Left ventricle myocardium inferior (tissue), 1 donor: ENCODE measurements around the gene CNTNAP2. TPM values are rescaled to one million over a fixed set of nuclear protein-coding genes. Genes with fewer than 3 reads are reported as not detected.
"Not testable (repeated sequence)": the region's sequence is repeated elsewhere in the genome, so short reads cannot be mapped to it uniquely, and the experiment has no call there.

Source experiments
- DNase-seq: peaks from one replicate; pipeline ENCODE4 v3.0.0-alpha.2; 2020
- H3K27ac ChIP-seq: fragments of 200-600 bp; replicated peaks from 2 replicates; pipeline ENCODE4 v1.8.0; 2021
- H3K27me3 ChIP-seq: fragments of 200-600 bp; 2 replicates; pipeline ENCODE4 v1.8.0; 2021; ENCODE audit warnings: low read depth
- H3K36me3 ChIP-seq: fragments of 200-600 bp; 2 replicates; pipeline ENCODE4 v1.8.0; 2021
- H3K4me1 ChIP-seq: fragments of 200-600 bp; 2 replicates; pipeline ENCODE4 v1.8.0; 2021
- H3K4me3 ChIP-seq: fragments of 200-600 bp; 2 replicates; pipeline ENCODE4 v1.8.0; 2021; ENCODE audit warnings: mild to moderate bottlenecking, moderate library complexity
- H3K9me3 ChIP-seq: fragments of 200-600 bp; replicated peaks from 2 replicates; pipeline ENCODE4 v1.8.0; 2021
- intact Hi-C: fragments of 100-400 bp; cut with micrococcal nuclease; formaldehyde crosslinking; loops from one replicate; pipeline ENCODE4 v1.11.0; 2022
- total RNA-seq: library from RNA; stranded (reverse); fragmentation: NEBNext Ultra II Directional; extraction: Animal tissue kit (Norgen Biotek cat#: 25700); gene quantifications from one replicate; pipeline ENCODE4 v1.2.1, GENCODE V29; 2021
- TF ChIP-seq, protein P1 (sequence below): fragments of 200-600 bp; IDR thresholded peaks from 2 replicates; pipeline ENCODE4 v1.8.0; 2021; ENCODE audit warnings: antibody characterized with exemption, mild to moderate bottlenecking, borderline replicate concordance
- donor health status: DM: no; HTN: yes; CAD: no; lungs with severe emphysema.

The CNTNAP2 gene
- total RNA-seq, 1 donor from 2014 or later: 0.99 TPM

DNA sequence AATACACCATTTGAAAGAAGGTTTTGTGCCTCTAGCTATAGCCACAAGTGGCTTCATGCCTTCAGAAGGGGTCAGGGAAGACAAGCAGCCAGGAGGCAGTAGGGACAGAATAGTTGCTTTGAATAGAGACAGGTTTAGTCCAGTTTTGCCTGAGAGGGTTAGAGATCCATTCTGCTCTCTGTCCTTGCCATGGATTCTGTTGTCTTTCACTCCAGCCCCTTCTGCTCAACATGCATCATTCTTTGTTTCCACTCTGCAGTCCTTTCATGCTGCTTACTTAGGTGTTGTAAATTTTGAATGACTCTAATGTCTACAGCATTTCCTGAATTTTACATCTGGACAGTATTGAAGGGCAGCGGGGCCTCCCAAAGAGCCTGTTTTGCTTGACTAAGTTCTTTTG lies 60.3 kb downstream of the CNTNAP2 start:
- H3K27ac ChIP-seq: no peak overlapping the region
- H3K9me3 ChIP-seq: no peaks in the 10 kb centered on the region
- no peaks in the 10 kb centered on the region for H3K36me3 ChIP-seq
- DNase-seq: no peak
- H3K27me3 ChIP-seq: no peaks in the 10 kb centered on the region
- no peaks in the 10 kb centered on the region for H3K4me1 ChIP-seq
- TF ChIP-seq, protein P1, sequence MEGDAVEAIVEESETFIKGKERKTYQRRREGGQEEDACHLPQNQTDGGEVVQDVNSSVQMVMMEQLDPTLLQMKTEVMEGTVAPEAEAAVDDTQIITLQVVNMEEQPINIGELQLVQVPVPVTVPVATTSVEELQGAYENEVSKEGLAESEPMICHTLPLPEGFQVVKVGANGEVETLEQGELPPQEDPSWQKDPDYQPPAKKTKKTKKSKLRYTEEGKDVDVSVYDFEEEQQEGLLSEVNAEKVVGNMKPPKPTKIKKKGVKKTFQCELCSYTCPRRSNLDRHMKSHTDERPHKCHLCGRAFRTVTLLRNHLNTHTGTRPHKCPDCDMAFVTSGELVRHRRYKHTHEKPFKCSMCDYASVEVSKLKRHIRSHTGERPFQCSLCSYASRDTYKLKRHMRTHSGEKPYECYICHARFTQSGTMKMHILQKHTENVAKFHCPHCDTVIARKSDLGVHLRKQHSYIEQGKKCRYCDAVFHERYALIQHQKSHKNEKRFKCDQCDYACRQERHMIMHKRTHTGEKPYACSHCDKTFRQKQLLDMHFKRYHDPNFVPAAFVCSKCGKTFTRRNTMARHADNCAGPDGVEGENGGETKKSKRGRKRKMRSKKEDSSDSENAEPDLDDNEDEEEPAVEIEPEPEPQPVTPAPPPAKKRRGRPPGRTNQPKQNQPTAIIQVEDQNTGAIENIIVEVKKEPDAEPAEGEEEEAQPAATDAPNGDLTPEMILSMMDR: no peak
- H3K4me3 ChIP-seq: no peak overlapping the region
- intact Hi-C loops: no loop called here

DNA sequence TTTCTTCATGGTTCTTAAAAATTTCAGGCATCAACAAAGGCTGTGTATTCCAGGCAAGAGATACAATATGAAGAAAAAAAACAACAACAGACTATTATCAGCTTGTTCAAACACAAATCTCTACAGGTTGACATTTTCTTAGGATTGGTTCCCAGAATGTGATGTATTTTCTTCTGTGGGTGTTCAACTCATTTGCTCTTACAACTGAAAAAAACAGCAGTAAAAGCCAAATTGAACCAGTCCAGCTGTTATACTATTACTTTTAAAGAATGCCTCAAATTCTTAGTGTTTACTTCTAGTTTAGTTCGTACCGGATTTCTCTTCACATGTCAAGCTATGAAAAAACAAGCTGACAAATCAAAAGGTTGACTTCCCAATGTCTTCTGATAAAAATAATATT lies 60.7 kb downstream of the CNTNAP2 start:
- no peak overlapping the region for H3K4me3 ChIP-seq
- no peaks in the 10 kb centered on the region for H3K27me3 ChIP-seq
- no peak for DNase-seq
- TF ChIP-seq, protein P1: no peak
- intact Hi-C loops: no loop called here
- H3K36me3 ChIP-seq: no peaks in the 10 kb centered on the region
- H3K27ac ChIP-seq: no peak overlapping the region
- H3K4me1 ChIP-seq: no peaks in the 10 kb centered on the region
- no peaks in the 10 kb centered on the region for H3K9me3 ChIP-seq

DNA sequence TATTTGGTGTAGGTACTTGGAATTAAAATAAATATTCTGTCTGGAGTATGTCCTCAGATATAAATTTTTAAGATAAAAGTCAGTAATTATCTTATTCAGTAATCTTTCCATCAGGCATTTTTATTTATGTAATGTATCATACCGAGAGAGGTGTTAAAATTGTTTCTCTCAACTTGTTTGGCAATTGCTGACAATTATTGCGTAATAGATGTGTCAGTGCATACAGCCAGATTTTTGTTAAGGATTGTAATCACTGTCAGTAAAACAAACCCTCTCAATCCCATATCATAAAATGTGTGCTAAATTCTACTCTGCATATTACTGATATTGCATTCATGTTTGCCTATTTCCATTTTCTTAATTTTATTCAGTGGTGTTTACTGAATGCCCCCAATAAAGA lies 69.2 kb downstream of the CNTNAP2 start:
- Histone ChIP-seq H3K36me3 (no peaks in the 10 kb centered on the region), H3K4me3 (no peak overlapping the region), H3K27me3 (no peaks in the 10 kb centered on the region), H3K4me1 (no peaks in the 10 kb centered on the region), H3K27ac (no peak overlapping the region), H3K9me3 (peaks cover 12% of the 10 kb centered on the region)
- no peak for DNase-seq
- TF ChIP-seq, protein P1: no peak
- intact Hi-C loops: no loop called here

DNA sequence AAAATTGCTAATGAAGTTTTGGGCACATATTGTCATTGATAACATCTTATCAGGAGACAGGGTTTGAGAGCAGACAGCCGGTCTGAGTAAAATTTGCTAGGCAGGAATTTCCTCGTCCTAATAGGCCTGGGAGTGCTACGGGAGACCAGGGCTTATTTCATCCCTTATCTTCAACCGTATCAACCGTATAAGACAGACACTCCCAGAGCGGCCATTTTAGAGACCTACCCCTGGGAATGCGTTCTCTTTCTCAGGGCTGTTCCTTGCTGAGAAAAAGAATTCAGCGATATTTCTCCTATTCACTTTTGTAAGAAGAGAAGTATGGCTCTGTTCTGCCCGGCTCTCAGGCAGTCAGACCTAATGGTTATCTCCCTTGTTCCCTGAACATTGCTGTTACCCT lies 74.8 kb downstream of the CNTNAP2 start:
- H3K36me3 ChIP-seq, H3K4me3 ChIP-seq, H3K4me1 ChIP-seq, intact Hi-C loops, H3K27me3 ChIP-seq, DNase-seq, H3K27ac ChIP-seq: not testable (repeated sequence)
- peaks cover 30% of the 10 kb centered on the region for H3K9me3 ChIP-seq

DNA sequence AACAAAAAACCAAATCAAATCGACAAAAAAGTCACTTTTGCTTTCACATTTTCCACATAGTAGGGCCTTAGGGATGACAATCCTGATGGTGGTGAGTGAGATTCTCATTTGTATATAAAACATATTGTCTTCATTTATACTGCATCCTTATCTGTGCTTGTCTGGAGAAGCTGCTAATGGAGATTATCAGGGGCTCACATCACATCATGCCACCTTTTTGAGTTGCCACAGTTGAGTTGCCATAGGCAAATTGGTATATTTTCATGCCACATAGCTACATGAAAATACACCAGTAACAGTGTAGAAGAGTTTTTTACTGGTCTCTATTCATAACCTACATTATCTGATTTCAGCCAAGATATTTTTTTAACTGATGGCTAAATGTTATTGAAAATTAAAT lies 85.3 kb downstream of the CNTNAP2 start:
- intact Hi-C loops: no loop called here
- Histone ChIP-seq H3K27me3 (no peaks in the 10 kb centered on the region), H3K4me1 (no peaks in the 10 kb centered on the region), H3K9me3 (no peaks in the 10 kb centered on the region), H3K27ac (no peak overlapping the region), H3K36me3 (no peaks in the 10 kb centered on the region), H3K4me3 (no peak overlapping the region)
- DNase-seq: no peak
- TF ChIP-seq, protein P1: no peak

DNA sequence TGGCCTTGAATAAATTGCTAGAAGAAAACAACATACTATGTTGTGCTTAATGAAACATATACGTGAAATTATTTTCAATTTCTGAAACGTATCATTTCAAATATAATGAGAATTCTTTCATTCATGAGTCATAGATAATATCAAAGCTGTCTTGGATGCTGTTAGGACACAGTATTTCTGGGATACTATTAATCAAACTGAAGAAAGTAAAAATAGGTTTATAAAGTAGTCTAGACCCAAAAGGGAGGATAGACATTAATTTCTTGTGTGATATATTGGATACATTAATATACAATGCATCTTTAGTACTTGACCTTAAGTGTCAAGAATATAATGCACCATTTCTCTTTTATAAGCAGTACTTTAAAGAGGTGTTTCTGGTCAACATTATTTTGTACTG lies 89.7 kb downstream of the CNTNAP2 start:
- H3K36me3 ChIP-seq: no peaks in the 10 kb centered on the region
- TF ChIP-seq, protein P1: no peak
- no peak overlapping the region for H3K4me3 ChIP-seq
- no peak overlapping the region for H3K27ac ChIP-seq
- H3K4me1 ChIP-seq: no peaks in the 10 kb centered on the region
- no peak for DNase-seq
- H3K9me3 ChIP-seq: no peaks in the 10 kb centered on the region
- no peaks in the 10 kb centered on the region for H3K27me3 ChIP-seq
- intact Hi-C loops: no loop called here
